Hematopoietic multipotent progenitor cell treated with erythropoietin and hydrocortisone succinate and interleukin-3 and kit ligand, for 8 days (in vitro differentiated cells): ENCODE results near the gene CELF2.

ENCODE experiments used
- DNase-seq: peaks from one replicate; pipeline ENCODE4 v3.0.0-alpha.2; 2015

CELF2 gene

DNA sequence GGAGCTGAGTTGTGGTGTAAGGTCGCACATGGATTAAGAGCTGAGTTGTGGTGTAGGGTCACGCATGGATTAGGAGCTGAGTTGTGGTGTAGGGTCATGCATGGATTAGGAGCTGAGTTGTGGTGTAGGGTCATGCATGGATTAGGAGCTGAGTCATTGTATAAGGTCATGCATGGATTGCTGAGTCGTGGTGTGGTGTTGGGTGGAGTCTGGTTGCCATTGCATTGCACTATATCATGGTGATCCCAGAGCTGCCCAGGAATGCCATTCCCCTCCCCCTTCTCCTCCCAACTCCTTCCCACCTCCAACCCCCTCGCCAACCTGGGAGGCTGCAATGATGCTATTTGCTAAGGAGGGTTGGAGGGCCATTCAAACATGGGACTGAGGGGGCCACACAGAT, 349.2 kb downstream of the CELF2 start:
- peak; percentile 35 for DNase-seq

GRCh38 chr10:11367505-11367904, 349.8 kb downstream of the CELF2 start:
- DNase-seq = no peak

DNA sequence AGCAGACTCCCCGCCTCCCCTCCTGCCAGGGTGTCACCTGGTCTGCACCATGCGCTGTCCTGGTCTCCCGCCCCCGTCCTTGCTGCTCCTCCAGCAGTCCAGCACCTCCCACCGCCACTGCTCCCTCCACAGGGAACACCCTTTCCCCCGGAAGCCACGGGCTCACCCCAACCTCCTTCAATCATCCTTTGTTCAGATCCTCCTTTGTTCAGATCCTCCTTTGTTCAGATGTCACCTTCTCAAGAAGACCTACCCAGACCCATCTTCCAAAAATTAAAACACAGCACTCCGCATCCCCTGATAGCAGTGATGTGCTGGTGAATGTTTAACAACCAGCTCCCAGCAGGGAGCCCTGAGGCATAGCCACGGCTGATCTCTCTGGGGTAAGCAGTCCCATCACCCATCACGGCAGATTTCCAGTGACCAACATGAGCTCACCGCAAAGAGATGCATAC, 356.1 kb downstream of the CELF2 start:
- DNase-seq = no peak

GRCh38 chr10:11377267-11377666, 359.6 kb downstream of the CELF2 start:
- DNase-seq = no peak

GRCh38 chr10:11378835-11379234, 361.2 kb downstream of the CELF2 start:
- no peak for DNase-seq

DNA sequence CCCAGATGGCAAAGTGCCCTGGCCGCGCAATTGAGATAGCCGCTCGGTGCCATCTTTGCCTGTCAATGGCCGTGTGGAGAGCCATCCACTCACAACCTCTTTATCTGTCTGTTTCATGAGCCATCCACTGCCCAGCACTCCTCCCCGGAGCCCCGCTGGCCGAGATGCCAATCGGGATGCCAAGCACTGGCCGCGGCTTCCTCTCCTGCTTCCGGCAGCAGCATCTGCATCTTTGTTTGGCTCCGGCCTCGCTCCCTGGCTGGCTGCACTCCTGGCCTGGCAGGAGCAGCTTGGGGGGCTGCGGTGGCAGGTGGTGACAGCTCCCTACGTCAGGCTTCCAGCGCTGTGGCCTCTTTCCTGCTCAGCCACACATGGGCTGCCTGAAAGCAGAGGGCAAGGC, 362.1 kb downstream of the CELF2 start:
- no peak for DNase-seq

- DNase-seq = no peak
These were observed 363.4 kb downstream of the CELF2 start for GRCh38 chr10:11381023-11381422.

DNA sequence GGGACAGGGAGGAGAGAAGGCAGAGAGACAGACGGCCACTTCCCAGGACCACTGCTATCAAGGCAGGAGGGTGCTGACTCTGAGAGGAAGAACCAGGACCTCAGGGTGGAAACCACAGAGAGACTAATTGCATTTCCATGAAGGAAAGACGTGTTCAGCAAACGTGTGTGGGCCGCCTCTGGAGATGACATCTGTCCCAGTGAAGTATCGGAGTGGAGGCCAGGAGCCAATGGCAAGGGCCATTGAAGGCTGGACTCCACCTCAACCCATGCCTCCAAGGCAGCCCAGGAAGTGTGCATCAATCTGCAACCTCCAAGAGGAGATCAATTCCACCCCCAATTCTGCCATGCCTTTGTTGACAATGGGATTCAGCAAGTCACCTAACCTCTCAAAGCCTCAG, 363.8 kb downstream of the CELF2 start:
- no peak for DNase-seq

GRCh38 chr10:11382187-11382586, 364.5 kb downstream of the CELF2 start:
- DNase-seq = no peak

DNA sequence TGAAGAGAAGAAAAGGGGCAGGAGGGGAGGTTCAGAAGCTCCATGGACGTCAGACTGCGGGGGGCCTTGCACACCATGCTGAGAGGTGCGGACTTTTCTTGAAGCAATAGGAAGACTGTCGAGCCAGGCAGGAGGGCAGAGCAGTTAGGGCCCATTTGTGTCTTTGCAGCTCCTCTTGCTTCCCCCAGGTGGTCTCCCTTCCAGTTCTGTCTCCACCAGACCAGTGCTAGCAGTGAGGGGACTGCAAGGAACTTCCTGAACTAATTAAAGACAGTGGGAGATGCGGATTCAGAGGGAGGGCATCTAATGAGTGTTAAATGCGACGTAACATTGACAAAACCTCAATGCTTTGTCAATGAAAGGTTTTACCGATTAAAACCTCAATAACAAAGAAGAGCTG, 368.4 kb downstream of the CELF2 start:
- DNase-seq = no peak
